ENCODE measurements around the gene CUL5. TPM values are rescaled to one million over a fixed set of nuclear protein-coding genes. Genes with fewer than 3 reads are reported as not detected.

Gene CUL5
- total and polyA plus RNA-seq, 2 experiments from 2014 or later: 32.5 to 58.1 TPM

GRCh38 chr11:107998761-107999160 lies 9.9 kb upstream of the CUL5 start:
- no peaks in the 10 kb centered on the region for H3K27me3 ChIP-seq
- TF ChIP-seq CTCF (IDR thresholded peaks at IDR 0.05; ENCODE audit: low read depth, low read length): no peak
- no peaks in the 10 kb centered on the region for H3K36me3 ChIP-seq
- H3K9me3 ChIP-seq (ENCODE audit: low read depth): no peaks in the 10 kb centered on the region
- no peaks in the 10 kb centered on the region for H3K4me1 ChIP-seq (ENCODE audit: low read depth)
- H3K4me3 ChIP-seq: no peak overlapping the region
- no peak overlapping the region for H3K27ac ChIP-seq
- peak in 1 of 2 donors; percentile 54 for DNase-seq (ENCODE audit: low read depth in 1 of 2, low spot score in 1 of 2)

GRCh38 chr11:107999759-108000455 lies 8.8 kb upstream of the CUL5 start:
- DNase-seq (ENCODE audit: low read depth in 1 of 2, low spot score in 1 of 2): peak; percentile 71 to 84
- Histone ChIP-seq H3K4me1 (ENCODE audit: low read depth) (no peaks in the 10 kb centered on the region), H3K36me3 (no peaks in the 10 kb centered on the region), H3K27ac (no peak overlapping the region), H3K4me3 (no peak overlapping the region), H3K27me3 (no peaks in the 10 kb centered on the region), H3K9me3 (ENCODE audit: low read depth) (no peaks in the 10 kb centered on the region)
- peak; percentile 54 for TF ChIP-seq CTCF (IDR thresholded peaks at IDR 0.05; ENCODE audit: low read depth, low read length)

- Histone ChIP-seq H3K27me3 (no peaks in the 10 kb centered on the region), H3K4me1 (ENCODE audit: low read depth) (no peaks in the 10 kb centered on the region), H3K27ac (no peak overlapping the region), H3K4me3 (no peak overlapping the region), H3K9me3 (ENCODE audit: low read depth) (no peaks in the 10 kb centered on the region), H3K36me3 (no peaks in the 10 kb centered on the region)
- DNase-seq (ENCODE audit: low read depth in 1 of 2, low spot score in 1 of 2): no peak
- no peak for TF ChIP-seq CTCF (IDR thresholded peaks at IDR 0.05; ENCODE audit: low read depth, low read length)
Observed at GRCh38 chr11:108002476-108002875, 6.2 kb upstream of the CUL5 start.

- DNase-seq (ENCODE audit: low read depth in 1 of 2, low spot score in 1 of 2): no peak
- Histone ChIP-seq H3K4me3 (no peak overlapping the region), H3K36me3 (no peaks in the 10 kb centered on the region), H3K27ac (no peak overlapping the region), H3K27me3 (no peaks in the 10 kb centered on the region), H3K9me3 (ENCODE audit: low read depth) (no peaks in the 10 kb centered on the region), H3K4me1 (ENCODE audit: low read depth) (no peaks in the 10 kb centered on the region)
- TF ChIP-seq CTCF (IDR thresholded peaks at IDR 0.05; ENCODE audit: low read depth, low read length): no peak
Observed at GRCh38 chr11:108003623-108004022, 5.1 kb upstream of the CUL5 start.

- Histone ChIP-seq H3K27ac (no peak overlapping the region), H3K27me3 (no peaks in the 10 kb centered on the region), H3K4me1 (ENCODE audit: low read depth) (peaks cover 15% of the 10 kb centered on the region), H3K36me3 (no peaks in the 10 kb centered on the region), H3K9me3 (ENCODE audit: low read depth) (no peaks in the 10 kb centered on the region), H3K4me3 (no peak overlapping the region)
- no peak for TF ChIP-seq CTCF (IDR thresholded peaks at IDR 0.05; ENCODE audit: low read depth, low read length)
- DNase-seq (ENCODE audit: low read depth in 1 of 2, low spot score in 1 of 2): no peak
Observed at GRCh38 chr11:108007819-108008218, 879 bp upstream of the CUL5 start.

All from cardiac muscle cell (in vitro differentiated cells and primary cell).